Kidney (tissue), 14 donors: ENCODE measurements around the gene UMPS. TPM values are rescaled to one million over a fixed set of nuclear protein-coding genes. Genes with fewer than 3 reads are reported as not detected.
"Not testable (repeated sequence)": the region's sequence is repeated elsewhere in the genome, so short reads cannot be mapped to it uniquely, and the experiment has no call there.

Experiments used
- DNase-seq, 5 donors: peaks; one replicate each; pipeline ENCODE4 v3.0.0-alpha.2; 2013 to 2020
- FAIRE-seq: peaks from 2 replicates; lab custom pipeline; 2012; peaks lifted over from hg19 to GRCh38; lab: Jason Lieb, UNC
- H3K27ac ChIP-seq, 2 donors: one replicate each; pipeline ENCODE4 v1.7.0; 2013; ENCODE audit warnings: low read depth in 2 of 2, low read length in 2 of 2, inconsistent platforms in 1 of 2
- H3K27me3 ChIP-seq: one replicate; pipeline ENCODE4 v1.7.1; 2013; ENCODE audit warnings: low read length, inconsistent platforms; ENCODE audit not compliant: control insufficient read depth, insufficient read depth
- H3K36me3 ChIP-seq, 3 donors: one replicate each; pipeline versions ENCODE4 v1.7.0 to v1.7.1; 2013; ENCODE audit warnings: low read length in 3 of 3, control low read depth in 1 of 3, inconsistent platforms in 1 of 3; ENCODE audit not compliant: insufficient read depth in 3 of 3, control insufficient read depth in 2 of 3
- H3K4me1 ChIP-seq, 3 donors: one replicate each; pipeline versions ENCODE4 v1.7.0 to v1.7.1; 2013; ENCODE audit warnings: low read length in 3 of 3, inconsistent platforms in 1 of 3, low read depth in 1 of 3; ENCODE audit not compliant: control insufficient read depth in 2 of 3, insufficient read depth in 2 of 3
- H3K4me3 ChIP-seq, 3 donors: one replicate each; pipeline versions ENCODE4 v1.7.0 to v1.8.1; 2013; ENCODE audit warnings: low read length in 3 of 3, control low read depth in 1 of 3, inconsistent platforms in 1 of 3
- H3K9ac ChIP-seq, 3 donors: one replicate each; pipeline versions ENCODE4 v1.7.0 to v1.7.1; 2013; ENCODE audit warnings: low read length in 3 of 3, control low read depth in 1 of 3, inconsistent platforms in 1 of 3
- H3K9me3 ChIP-seq, 3 donors: one replicate each; pipeline versions ENCODE4 v1.7.0 to v1.7.1; 2013; ENCODE audit warnings: low read length in 3 of 3, control low read depth in 1 of 3, inconsistent platforms in 1 of 3; ENCODE audit not compliant: control insufficient read depth in 2 of 3, insufficient read depth in 1 of 3
- intact Hi-C: fragments of 100-400 bp; cut with DNase I; formaldehyde crosslinking; loops from one replicate; pipeline ENCODE4 v1.11.1; 2022
- polyA plus RNA-seq: library from polyadenylated mRNA; stranded (reverse); fragments of 350-450 nt; fragmentation: Illumina TruSeq; extraction: RNeasy Lipid Tissue Mini Kit (QIAGEN cat#74804); gene quantifications from one replicate; pipeline ENCODE4 v1.2.3, GENCODE V29; 2014; ENCODE audit warnings: low read depth, low replicate concordance; ENCODE audit not compliant: insufficient read depth
- total RNA-seq: library from RNA; stranded (reverse); fragmentation: NEBNext Ultra II Directional; extraction: Animal tissue kit (Norgen Biotek cat#: 25700); gene quantifications from one replicate; pipeline ENCODE4 v1.2.1, GENCODE V29; 2021
- TF ChIP-seq, protein P1 (sequence below): IDR thresholded peaks from 3 replicates; pipeline ENCODE4 v1.5.1; 2012; ENCODE audit warnings: mild to moderate bottlenecking, moderate library complexity, borderline replicate concordance; ENCODE audit not compliant: insufficient read depth; ENCODE audit errors: extremely low read depth
- donor health status: control.
- donor health status: control.
- donor health status: control.
- donor health status: control.
- donor health status: control.
- donor health status: DM: yes; HTN: yes; CAD: no.
- donor health status: Normal renal cell carcinoma (clear cell type).

Gene UMPS
- total and polyA plus RNA-seq, 2 donors from 2014 or later = 24.7 to 25.7 TPM

DNA sequence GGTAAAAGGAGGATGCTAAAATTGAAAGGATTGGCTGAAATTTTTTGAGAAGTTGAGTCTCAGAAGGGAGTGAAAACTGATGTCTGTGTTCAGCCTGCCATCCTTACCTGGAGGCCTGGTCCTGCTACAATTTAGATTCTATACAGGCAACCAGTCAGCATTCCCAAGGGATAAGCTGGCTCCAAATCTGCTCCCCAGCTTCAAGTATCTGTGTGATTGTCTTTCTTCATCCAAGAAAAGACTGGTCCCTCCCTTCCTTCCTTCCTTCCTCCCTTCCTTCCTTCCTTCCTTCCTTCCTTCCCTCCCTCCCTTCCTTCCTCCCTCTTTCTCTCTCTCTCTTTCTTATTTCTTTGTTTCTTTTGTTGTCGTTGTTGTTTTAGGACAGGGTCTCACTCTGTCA lies 24.7 kb upstream of the UMPS start:
- H3K9ac ChIP-seq = no peak overlapping the region
- H3K9me3 ChIP-seq = no peaks in the 10 kb centered on the region
- no peaks in the 10 kb centered on the region for H3K36me3 ChIP-seq
- no peak overlapping the region for H3K27ac ChIP-seq
- no peaks in the 10 kb centered on the region for H3K4me1 ChIP-seq
- no peaks in the 10 kb centered on the region for H3K27me3 ChIP-seq
- TF ChIP-seq, protein P1, sequence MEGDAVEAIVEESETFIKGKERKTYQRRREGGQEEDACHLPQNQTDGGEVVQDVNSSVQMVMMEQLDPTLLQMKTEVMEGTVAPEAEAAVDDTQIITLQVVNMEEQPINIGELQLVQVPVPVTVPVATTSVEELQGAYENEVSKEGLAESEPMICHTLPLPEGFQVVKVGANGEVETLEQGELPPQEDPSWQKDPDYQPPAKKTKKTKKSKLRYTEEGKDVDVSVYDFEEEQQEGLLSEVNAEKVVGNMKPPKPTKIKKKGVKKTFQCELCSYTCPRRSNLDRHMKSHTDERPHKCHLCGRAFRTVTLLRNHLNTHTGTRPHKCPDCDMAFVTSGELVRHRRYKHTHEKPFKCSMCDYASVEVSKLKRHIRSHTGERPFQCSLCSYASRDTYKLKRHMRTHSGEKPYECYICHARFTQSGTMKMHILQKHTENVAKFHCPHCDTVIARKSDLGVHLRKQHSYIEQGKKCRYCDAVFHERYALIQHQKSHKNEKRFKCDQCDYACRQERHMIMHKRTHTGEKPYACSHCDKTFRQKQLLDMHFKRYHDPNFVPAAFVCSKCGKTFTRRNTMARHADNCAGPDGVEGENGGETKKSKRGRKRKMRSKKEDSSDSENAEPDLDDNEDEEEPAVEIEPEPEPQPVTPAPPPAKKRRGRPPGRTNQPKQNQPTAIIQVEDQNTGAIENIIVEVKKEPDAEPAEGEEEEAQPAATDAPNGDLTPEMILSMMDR = no peak
- no peak overlapping the region for H3K4me3 ChIP-seq
- intact Hi-C loops = no loop called here
- FAIRE-seq (no peak), DNase-seq (no peak)

DNA sequence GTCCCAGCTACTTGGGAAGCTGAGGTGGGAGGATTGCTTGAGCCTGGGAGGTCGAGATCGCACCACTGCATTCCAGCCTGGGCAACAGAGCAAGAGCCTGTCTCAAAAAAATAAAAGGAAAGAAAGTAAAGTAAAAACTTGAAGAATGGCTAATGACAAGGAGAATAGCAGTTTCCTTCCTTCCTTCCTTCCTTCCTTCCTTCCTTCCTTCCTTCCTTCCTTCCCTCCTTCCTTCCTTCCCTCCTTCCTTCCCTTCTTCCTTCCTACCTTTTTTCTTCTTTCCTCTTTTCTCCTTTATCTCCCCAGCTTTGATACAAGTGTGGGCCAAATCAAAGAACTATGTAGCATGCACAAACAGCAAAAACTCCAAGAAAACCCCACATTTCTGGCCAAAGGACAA lies 23.0 kb upstream of the UMPS start:
- H3K27ac ChIP-seq, H3K9me3 ChIP-seq, H3K9ac ChIP-seq, H3K4me1 ChIP-seq, FAIRE-seq, H3K36me3 ChIP-seq, intact Hi-C loops, H3K27me3 ChIP-seq, DNase-seq, H3K4me3 ChIP-seq: not testable (repeated sequence)

DNA sequence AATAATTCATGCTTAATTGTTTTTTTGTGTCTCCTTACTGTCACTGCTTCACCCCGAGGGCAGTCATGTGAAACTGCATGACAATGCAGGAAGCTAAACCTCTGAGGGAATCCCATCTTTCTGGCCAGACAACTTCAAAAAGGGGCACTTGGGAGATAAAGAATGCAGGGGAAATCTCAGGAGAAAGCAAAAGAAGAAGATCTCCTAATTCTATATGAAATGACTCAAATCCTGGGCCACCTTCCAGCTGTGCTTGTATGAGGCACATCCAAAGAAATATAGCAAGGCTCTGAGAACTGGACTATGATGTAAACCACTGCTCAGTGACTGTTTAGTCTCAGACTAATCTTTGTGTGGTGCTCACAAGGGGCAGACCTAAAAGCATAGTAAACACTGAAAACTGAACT lies 22.6 kb upstream of the UMPS start:
- H3K9me3 ChIP-seq = no peaks in the 10 kb centered on the region
- no peak overlapping the region for H3K27ac ChIP-seq
- TF ChIP-seq, protein P1 = no peak
- intact Hi-C loops = no loop called here
- H3K9ac ChIP-seq = no peak overlapping the region
- H3K27me3 ChIP-seq = no peaks in the 10 kb centered on the region
- FAIRE-seq = no peak
- no peak overlapping the region for H3K4me3 ChIP-seq
- no peak for DNase-seq
- no peaks in the 10 kb centered on the region for H3K36me3 ChIP-seq
- H3K4me1 ChIP-seq = no peaks in the 10 kb centered on the region

DNA sequence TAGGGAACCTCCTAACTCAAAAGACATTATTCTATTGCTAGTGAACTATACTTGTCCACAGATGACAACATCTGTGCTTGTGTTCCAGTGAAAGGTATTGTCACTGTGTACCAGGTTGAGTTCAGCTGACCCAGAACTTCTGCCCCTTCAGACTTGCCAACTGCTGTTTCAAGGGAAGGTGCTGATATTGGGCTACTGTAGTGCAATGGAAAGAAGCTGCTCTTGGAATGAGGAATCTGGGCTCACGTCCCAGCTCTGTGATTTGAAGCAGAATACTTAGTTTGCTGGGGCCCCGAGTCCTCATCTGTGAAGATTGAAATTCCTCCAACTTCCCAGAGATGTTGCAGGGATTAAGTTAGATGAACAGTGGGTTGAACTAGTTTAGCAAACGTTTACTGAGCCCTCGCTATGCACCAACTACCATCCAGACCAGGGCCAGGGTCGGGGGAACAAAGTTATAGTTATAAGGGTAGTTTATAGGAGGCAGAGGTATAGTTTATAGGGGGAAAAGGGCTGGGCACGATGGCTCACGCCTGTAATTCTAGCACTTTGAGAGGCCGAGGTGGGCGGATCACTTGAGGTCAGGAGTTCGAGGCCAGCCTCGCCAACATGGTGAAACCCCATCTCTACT lies 15.9 kb upstream of the UMPS start:
- Histone ChIP-seq H3K9ac (no peak overlapping the region), H3K27ac (no peak overlapping the region), H3K4me3 (no peak overlapping the region), H3K4me1 (no peaks in the 10 kb centered on the region), H3K36me3 (no peaks in the 10 kb centered on the region), H3K27me3 (no peaks in the 10 kb centered on the region), H3K9me3 (no peaks in the 10 kb centered on the region)
- DNase-seq (no peak), FAIRE-seq (no peak)
- TF ChIP-seq, protein P1 = no peak
- intact Hi-C loops = no loop called here
